SK-N-SH (cell line): ENCODE measurements around the gene USP48. TPM values are rescaled to one million over a fixed set of nuclear protein-coding genes. Genes with fewer than 3 reads are reported as not detected.

Experiments
- CTCF ChIA-PET: fragments of 300-600, 350-600 bp; formaldehyde crosslinking; extraction: SDS; loops from one replicate; lab custom pipeline; 2021; lab: Yijun Ruan, JAX
- POLR2A ChIA-PET: fragments of 350-600 bp; sonication (Branson Sonifier 250); formaldehyde crosslinking; extraction: SDS; loops from one replicate; lab custom pipeline; 2020; ENCODE audit warnings: antibody characterized with exemption, inconsistent platforms; lab: Yijun Ruan, JAX
- DNase-seq: peaks from one replicate; pipeline ENCODE4 v3.0.0; 2012
- H2AFZ ChIP-seq: fragments of 200-600 bp; sonication (generic); 2 replicates; pipeline ENCODE4 v1.8.1; 2016; ENCODE audit warnings: antibody characterized with exemption, mild to moderate bottlenecking, low read depth
- H3F3A ChIP-seq: fragments of 200-600 bp; sonication (generic); replicated peaks from 2 replicates; pipeline ENCODE3; 2016; ENCODE audit warnings: antibody characterized with exemption, mild to moderate bottlenecking; ENCODE audit not compliant: insufficient read depth
- H3K27ac ChIP-seq, 2 experiments: fragments of 200-500 bp in 1 of 2; fragments of 200-600 bp in 1 of 2; sonication (Bioruptor generic) in 1 of 2; sonication (generic), shearing (Covaris generic) in 1 of 2; 2 replicates each; pipeline versions ENCODE4 v1.5.1 to v1.6.1; 2014 to 2016; ENCODE audit warnings: low read depth in 2 of 2, inconsistent platforms in 1 of 2, low read length in 1 of 2, mild to moderate bottlenecking in 1 of 2, mixed read lengths in 1 of 2
- H3K27me3 ChIP-seq: fragments of 200-600 bp; sonication (generic), shearing (Covaris generic); 2 replicates; pipeline ENCODE4 v1.6.1; 2016; ENCODE audit warnings: mixed run types; ENCODE audit not compliant: insufficient read depth
- H3K36me3 ChIP-seq, 2 experiments: fragments of 200-500 bp in 1 of 2; fragments of 200-600 bp in 1 of 2; sonication (Bioruptor generic) in 1 of 2; sonication (generic) in 1 of 2; replicated peaks in 1 of 2; 2 replicates each; pipeline versions ENCODE3 to v1.5.1; 2014 to 2016; ENCODE audit warnings: low read length in 1 of 2, mild to moderate bottlenecking in 1 of 2; ENCODE audit not compliant: insufficient read depth in 2 of 2, control insufficient read depth in 1 of 2
- H3K4me1 ChIP-seq, 2 experiments: fragments of 200-500 bp in 1 of 2; fragments of 200-600 bp in 1 of 2; sonication (Bioruptor generic) in 1 of 2; sonication (generic), shearing (Covaris generic) in 1 of 2; 2 replicates each; pipeline versions ENCODE4 v1.5.1 to v1.6.1; 2014 to 2016; ENCODE audit warnings: low read depth in 1 of 2, low read length in 1 of 2, mixed run types in 1 of 2; ENCODE audit not compliant: insufficient read depth in 2 of 2, control insufficient read depth in 1 of 2
- H3K4me2 ChIP-seq: fragments of 200-600 bp; sonication (generic), shearing (Covaris generic); 2 replicates; pipeline ENCODE4 v1.6.1; 2017; ENCODE audit warnings: mixed run types
- H3K4me3 ChIP-seq, 2 experiments: fragments of 200-500 bp in 1 of 2; fragments of 200-600 bp in 1 of 2; sonication (Bioruptor generic) in 1 of 2; sonication (generic), shearing (Covaris generic) in 1 of 2; 2 replicates each; pipeline versions ENCODE4 v1.5.1 to v1.8.1; 2014 to 2016; ENCODE audit warnings: low read depth in 2 of 2, inconsistent platforms in 1 of 2, low read length in 1 of 2, mild to moderate bottlenecking in 1 of 2, mixed read lengths in 1 of 2, moderate library complexity in 1 of 2
- H3K79me2 ChIP-seq: fragments of 200-600 bp; sonication (generic); 2 replicates; pipeline ENCODE4 v1.8.1; 2017; ENCODE audit warnings: mild to moderate bottlenecking; ENCODE audit not compliant: insufficient read depth
- H3K9ac ChIP-seq: fragments of 200-600 bp; sonication (generic); 2 replicates; pipeline ENCODE4 v1.6.1; 2017; ENCODE audit warnings: mixed run types
- H3K9me2 ChIP-seq: fragments of 200-600 bp; sonication (generic); 2 replicates; pipeline ENCODE4 v1.6.1; 2017; ENCODE audit warnings: mixed run types
- H3K9me3 ChIP-seq: fragments of 200-600 bp; sonication (generic); 2 replicates; pipeline ENCODE4 v1.6.1; 2017; ENCODE audit warnings: mixed run types, mild to moderate bottlenecking, moderate library complexity
- H4K20me1 ChIP-seq: fragments of 200-600 bp; sonication (generic); 2 replicates; pipeline ENCODE4 v1.6.1; 2017; ENCODE audit warnings: mild to moderate bottlenecking, mixed run types; ENCODE audit not compliant: insufficient read depth
- FOXJ3 ChIP-seq: sonication (generic); formaldehyde crosslinking; IDR thresholded peaks from 2 replicates; pipeline ENCODE4 v1.5.1; 2020; ENCODE audit warnings: mild to moderate bottlenecking, missing genetic modification reagents
- FOXM1 ChIP-seq: IDR thresholded peaks from 2 replicates; pipeline ENCODE4 v1.4.0; 2012; ENCODE audit warnings: low read depth, mild to moderate bottlenecking
- GABPA ChIP-seq: IDR thresholded peaks from 2 replicates; pipeline ENCODE4 v1.4.0; 2012; ENCODE audit warnings: low read depth, mild to moderate bottlenecking
- GATA2 ChIP-seq: sonication (generic); formaldehyde crosslinking; IDR thresholded peaks from 2 replicates; pipeline ENCODE4 v1.5.0; 2020; ENCODE audit warnings: mild to moderate bottlenecking, missing genetic modification reagents
- NFIC ChIP-seq: IDR thresholded peaks from 2 replicates; pipeline ENCODE4 v1.4.0; 2012; ENCODE audit warnings: borderline replicate concordance
- NRF1 ChIP-seq: IDR thresholded peaks from 2 replicates; pipeline ENCODE4 v1.6.1; 2012; ENCODE audit warnings: low read depth, mild to moderate bottlenecking, low read length
- RAD21 ChIP-seq: IDR thresholded peaks from 2 replicates; pipeline ENCODE4 v1.6.1; 2012; ENCODE audit warnings: mild to moderate bottlenecking, low read length
- RCOR1 ChIP-seq: fragments of 150-350 bp; IDR thresholded peaks from 2 replicates; pipeline ENCODE4 v1.6.1; 2017; ENCODE audit warnings: antibody characterized with exemption, low read length
- RFX5 ChIP-seq: IDR thresholded peaks from 2 replicates; pipeline ENCODE4 v1.6.1; 2012; ENCODE audit warnings: mild to moderate bottlenecking, improper control_type of control experiment, low read length
- SMC3 ChIP-seq: IDR thresholded peaks from 2 replicates; pipeline ENCODE4 v1.6.1; 2012; ENCODE audit warnings: low read depth, low read length, improper control_type of control experiment
- TAF1 ChIP-seq: IDR thresholded peaks from 2 replicates; pipeline ENCODE4 v1.6.1; 2012; ENCODE audit warnings: low read depth, mild to moderate bottlenecking, low read length, moderate library complexity, borderline replicate concordance
- USF1 ChIP-seq: IDR thresholded peaks from 2 replicates; pipeline ENCODE4 v1.4.0; 2012; ENCODE audit warnings: low read depth, borderline replicate concordance
- WGBS: methylation state at CpG from one replicate; pipeline ENCODE4 v1.1.6; 2017; ENCODE audit warnings: low lambda C conversion rate; 5-methylcytosine and 5-hydroxymethylcytosine counted together
- polyA plus RNA-seq, 3 experiments: library from polyadenylated mRNA; depleted of rRNA; stranded (reverse); fragments of >200 nt; gene quantifications; 2 replicates each; pipeline ENCODE4 v1.2.3, GENCODE V29; 2012
- TF ChIP-seq, protein P1 (sequence below): IDR thresholded peaks from 2 replicates; pipeline ENCODE4 v1.4.0; 2012; ENCODE audit warnings: low read depth, borderline replicate concordance
- TF ChIP-seq, protein P2 (sequence below): fragments of 150-350 bp; IDR thresholded peaks from 2 replicates; pipeline ENCODE4 v1.6.1; 2017; ENCODE audit warnings: antibody characterized with exemption, low read length, low read depth, borderline replicate concordance
- TF ChIP-seq, protein P3 (sequence below): IDR thresholded peaks from 2 replicates; pipeline ENCODE4; 2012

The USP48 gene
- polyA plus RNA-seq, 1 of the 3 experiments (the other 2 are of a cell fraction): 13.6 TPM

DNA sequence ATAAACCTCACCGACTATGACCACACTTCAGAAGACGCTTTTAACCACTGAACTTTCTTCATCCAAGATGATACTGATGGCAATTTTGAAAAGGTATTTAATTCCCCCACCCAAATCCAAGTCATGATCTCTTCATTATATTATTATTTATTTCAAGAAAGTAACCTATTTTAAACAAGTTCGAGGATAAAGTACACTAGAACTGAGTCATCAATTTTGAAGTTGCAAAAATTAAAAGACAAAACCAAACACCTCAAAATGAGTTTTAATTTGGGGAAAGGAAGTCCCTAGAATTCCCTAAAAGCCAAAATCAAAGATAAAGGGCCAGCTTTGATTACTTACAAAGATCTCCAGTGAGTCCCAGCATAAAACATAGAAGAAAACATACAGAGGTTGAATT lies 58.4 kb downstream of the USP48 start (continued):
- no peak for TF ChIP-seq NFIC
- no peak for TF ChIP-seq FOXM1
- no peak for TF ChIP-seq FOXJ3 (CRISPR knock-in tag)
- TF ChIP-seq GABPA: no peak
- TF ChIP-seq, protein P1, sequence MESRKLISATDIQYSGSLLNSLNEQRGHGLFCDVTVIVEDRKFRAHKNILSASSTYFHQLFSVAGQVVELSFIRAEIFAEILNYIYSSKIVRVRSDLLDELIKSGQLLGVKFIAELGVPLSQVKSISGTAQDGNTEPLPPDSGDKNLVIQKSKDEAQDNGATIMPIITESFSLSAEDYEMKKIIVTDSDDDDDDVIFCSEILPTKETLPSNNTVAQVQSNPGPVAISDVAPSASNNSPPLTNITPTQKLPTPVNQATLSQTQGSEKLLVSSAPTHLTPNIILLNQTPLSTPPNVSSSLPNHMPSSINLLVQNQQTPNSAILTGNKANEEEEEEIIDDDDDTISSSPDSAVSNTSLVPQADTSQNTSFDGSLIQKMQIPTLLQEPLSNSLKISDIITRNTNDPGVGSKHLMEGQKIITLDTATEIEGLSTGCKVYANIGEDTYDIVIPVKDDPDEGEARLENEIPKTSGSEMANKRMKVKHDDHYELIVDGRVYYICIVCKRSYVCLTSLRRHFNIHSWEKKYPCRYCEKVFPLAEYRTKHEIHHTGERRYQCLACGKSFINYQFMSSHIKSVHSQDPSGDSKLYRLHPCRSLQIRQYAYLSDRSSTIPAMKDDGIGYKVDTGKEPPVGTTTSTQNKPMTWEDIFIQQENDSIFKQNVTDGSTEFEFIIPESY: no peak
- TF ChIP-seq RFX5: no peak
- no peak for TF ChIP-seq TAF1
- no peak for TF ChIP-seq NRF1
- no peak for TF ChIP-seq USF1
- TF ChIP-seq, protein P2, sequence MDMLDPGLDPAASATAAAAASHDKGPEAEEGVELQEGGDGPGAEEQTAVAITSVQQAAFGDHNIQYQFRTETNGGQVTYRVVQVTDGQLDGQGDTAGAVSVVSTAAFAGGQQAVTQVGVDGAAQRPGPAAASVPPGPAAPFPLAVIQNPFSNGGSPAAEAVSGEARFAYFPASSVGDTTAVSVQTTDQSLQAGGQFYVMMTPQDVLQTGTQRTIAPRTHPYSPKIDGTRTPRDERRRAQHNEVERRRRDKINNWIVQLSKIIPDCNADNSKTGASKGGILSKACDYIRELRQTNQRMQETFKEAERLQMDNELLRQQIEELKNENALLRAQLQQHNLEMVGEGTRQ: no peak
- TF ChIP-seq, all 33 proteins: peak for 0

DNA sequence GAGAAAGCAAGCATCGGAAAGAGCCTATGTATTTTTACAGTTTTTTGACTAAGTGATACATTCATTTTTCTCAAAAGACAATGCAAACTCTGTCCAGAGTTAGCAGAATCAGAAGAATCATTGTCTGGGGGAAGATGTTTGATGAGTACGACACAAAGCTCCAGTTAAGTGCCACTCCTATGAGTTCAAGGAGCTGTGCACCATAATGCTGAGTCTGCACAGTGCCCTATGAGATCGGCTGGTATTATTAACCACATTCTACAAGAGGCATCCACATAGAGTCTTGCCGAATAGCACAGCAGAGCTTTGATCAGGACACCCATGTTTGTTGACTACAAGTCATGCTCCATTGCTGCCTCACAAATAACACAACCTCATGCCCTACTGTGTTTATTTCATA lies 58.9 kb downstream of the USP48 start:
- Histone ChIP-seq H4K20me1 (no peaks in the 10 kb centered on the region), H3K4me2 (no peak overlapping the region), H3K27me3 (no peaks in the 10 kb centered on the region), H3K4me1 (peaks cover 0 to 2% of the 10 kb centered on the region in 2 experiments; a peak in 1 of 4 replicates), H3K27ac (no peak overlapping the region), H3K9ac (no peak overlapping the region), H3K9me3 (no peaks in the 10 kb centered on the region), H3K79me2 (no peaks in the 10 kb centered on the region; the same call in 1 of the 2 replicates), H3K36me3 (peaks cover 48 to 52% of the 10 kb centered on the region in 2 experiments), H2AFZ (no peak overlapping the region), H3K9me2 (no peaks in the 10 kb centered on the region), H3K4me3 (no peak overlapping the region), H3F3A (peaks cover 8% of the 10 kb centered on the region)
- no peak for DNase-seq
- WGBS: 93% methylated on average over 4 of the region's 4 CpGs
- CTCF ChIA-PET: no interaction called here
- TF ChIP-seq TAF1: no peak
- no peak for TF ChIP-seq GATA2 (CRISPR knock-in tag)
- TF ChIP-seq GABPA: no peak
- TF ChIP-seq RCOR1: no peak
- TF ChIP-seq FOXJ3 (CRISPR knock-in tag): no peak
- no peak for TF ChIP-seq RFX5
- TF ChIP-seq SMC3: no peak
- TF ChIP-seq RAD21: no peak
- TF ChIP-seq, protein P3, sequence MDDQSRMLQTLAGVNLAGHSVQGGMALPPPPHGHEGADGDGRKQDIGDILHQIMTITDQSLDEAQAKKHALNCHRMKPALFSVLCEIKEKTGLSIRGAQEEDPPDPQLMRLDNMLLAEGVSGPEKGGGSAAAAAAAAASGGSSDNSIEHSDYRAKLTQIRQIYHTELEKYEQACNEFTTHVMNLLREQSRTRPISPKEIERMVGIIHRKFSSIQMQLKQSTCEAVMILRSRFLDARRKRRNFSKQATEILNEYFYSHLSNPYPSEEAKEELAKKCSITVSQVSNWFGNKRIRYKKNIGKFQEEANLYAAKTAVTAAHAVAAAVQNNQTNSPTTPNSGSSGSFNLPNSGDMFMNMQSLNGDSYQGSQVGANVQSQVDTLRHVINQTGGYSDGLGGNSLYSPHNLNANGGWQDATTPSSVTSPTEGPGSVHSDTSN: no peak
- TF ChIP-seq NFIC: no peak
- POLR2A ChIA-PET: no interaction called here
